ENCODE results near the gene PALD1.
"Not testable (repeated sequence)": the region's sequence is repeated elsewhere in the genome, so short reads cannot be mapped to it uniquely, and the experiment has no call there.

DNA sequence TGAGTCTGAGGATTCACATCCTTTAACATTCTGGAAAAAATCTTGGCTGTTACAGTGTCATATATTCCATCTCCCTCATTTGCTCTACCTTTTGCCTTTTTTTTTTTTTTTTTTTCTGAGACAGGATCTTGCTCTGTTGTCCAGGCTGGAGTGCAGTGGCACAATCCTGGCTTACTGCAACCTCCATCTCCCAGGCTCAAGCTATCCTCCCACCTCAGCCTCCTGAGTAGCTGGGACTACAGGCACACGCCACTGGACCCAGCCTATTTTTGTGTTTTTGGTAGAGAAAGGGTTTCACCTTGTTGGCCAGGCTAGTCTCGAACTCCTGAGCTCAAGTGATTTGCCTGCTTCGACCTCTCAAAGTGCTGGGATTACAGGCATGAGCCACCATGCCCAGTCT is 135.8 kb downstream of the PALD1 start:
- not testable (repeated sequence) for TF ChIP-seq POLR2AphosphoS5 (IDR thresholded peaks at IDR 0.05; ENCODE audit: low read depth, low read length); TAF1 (IDR thresholded peaks at IDR 0.05; ENCODE audit: borderline replicate concordance, low read depth, low read length); POLR2A (IDR thresholded peaks at IDR 0.05; ENCODE audit: low read depth, low read length)

Measured in GM12892 (cell line).